NCI-H2107 treated with DMSO at 0.1 percent for 48 hours (cell line): ENCODE results near the gene NSL1.
"Not testable (repeated sequence)": the region's sequence is repeated elsewhere in the genome, so short reads cannot be mapped to it uniquely, and the experiment has no call there.

Experiments used
- DNase-seq: peaks from one replicate; lab custom pipeline; 2025; ENCODE audit not compliant: unreplicated experiment; lab: John Stamatoyannopoulos, UW

Gene NSL1

DNA sequence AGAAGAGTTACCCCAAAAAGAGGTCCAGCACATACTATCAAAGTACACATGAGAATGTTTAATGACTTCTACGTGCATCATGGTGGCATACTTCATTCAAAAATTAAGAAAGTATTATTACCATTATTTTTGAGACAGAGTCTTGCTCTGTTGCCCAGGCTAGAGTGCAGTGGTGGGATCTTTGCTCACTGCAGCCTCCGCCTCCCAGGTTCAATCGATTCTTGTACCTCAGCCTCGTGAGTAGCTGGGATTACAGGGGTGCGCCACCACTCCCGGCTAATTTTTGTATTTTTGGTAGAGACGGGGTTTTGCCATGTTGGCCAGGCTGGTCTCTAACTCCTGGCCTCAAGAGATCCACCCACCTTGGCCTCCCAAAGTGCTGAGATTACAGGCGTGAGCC, 79.6 kb downstream of the NSL1 start:
- not testable (repeated sequence) for DNase-seq

DNA sequence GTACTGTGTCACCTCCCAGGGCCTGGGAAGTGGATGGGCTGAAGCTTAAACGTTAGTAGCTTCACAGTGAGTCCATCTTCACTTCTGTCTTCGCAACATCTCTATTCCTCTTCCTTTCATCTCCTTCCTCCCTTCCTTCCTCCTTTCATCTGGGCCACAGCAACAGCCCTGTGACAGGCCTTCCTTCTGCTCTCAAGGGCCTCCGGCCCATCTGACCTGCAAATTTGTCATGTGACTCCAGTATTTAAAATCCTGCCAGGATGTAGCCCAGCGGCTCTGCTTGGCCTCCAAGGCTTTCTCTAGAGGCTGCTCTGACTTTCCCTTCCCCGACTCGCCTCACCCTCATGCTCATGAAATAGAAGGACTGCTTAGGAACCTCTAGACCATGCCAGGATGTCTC, 81.0 kb downstream of the NSL1 start:
- no peak for DNase-seq

- DNase-seq = no peak
Measured at GRCh38 chr1:212703991-212704564, 87.5 kb downstream of the NSL1 start.

DNA sequence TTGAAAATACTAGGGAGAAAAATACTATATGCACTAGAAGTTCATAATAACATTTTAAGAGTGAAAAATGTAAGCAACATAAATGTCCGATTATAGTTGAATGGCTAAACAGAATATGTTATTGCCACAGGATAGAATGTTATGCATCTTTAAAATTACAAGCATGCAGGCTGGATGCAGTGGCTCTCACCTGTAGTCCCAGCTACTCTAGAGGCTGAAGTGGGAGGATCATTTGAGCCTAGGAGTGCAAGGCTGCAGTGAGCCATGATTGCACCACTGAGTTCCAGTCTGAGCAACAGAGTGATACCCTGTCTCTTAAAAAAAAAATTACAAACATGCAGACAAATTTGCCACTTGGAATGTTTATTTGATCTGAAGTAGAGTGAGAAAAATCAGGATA, 88.9 kb downstream of the NSL1 start:
- DNase-seq = no peak

DNA sequence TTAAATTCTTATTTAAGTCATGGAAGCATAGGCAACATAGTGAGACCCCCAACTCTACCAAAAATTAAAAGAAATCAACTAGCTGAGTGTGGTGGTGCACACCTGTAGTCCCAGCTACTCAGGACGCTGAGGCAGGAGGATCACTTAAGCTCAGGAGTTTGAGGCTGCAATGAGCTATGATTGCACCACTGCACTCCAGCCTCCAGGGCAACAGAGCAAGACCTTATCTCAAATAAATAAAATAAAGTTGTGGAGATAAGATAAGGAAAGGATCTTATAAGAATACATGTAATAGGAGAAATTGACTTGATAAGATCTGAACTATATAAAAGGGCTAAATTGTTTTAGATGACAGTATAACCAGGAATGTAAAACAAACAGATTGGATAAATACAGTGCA, 89.7 kb downstream of the NSL1 start:
- DNase-seq = no peak

- no peak for DNase-seq
Measured at GRCh38 chr1:212700892-212701819, 90.4 kb downstream of the NSL1 start.

DNA sequence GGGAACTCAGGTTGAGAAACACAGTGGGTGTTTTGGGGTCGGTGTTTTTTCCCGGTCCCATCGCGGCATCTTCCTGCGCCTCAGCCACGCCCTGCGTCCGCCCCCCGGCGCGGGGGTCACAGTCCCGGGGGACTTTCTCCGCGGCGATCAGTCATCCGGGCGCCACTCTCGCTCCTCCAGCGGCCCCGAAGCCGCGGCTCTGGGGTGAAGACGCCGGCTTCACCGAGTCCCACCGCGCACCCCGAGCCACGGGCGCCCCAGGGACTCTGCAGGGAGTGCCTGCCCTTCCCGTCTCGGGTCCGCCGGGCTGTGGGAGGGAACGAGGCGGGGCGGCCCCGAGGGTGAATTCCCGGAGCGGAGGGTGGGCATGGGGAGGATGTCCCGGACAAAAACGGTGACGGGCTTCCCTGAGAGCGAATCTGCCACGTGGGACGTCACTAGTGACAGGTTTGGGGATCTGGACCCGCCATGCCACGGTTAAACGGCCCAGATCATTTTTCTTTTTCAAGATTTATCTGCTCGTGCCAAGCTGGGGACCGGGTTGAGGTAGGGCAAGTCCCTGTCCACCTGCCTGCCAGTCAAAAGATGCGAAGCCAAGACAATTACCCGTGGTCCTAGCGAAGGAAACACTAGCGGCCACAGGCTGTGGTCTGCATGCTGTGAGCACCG, 91.2 kb downstream of the NSL1 start:
- no peak for DNase-seq

- DNase-seq = no peak
Measured at GRCh38 chr1:212699625-212700222, 91.9 kb downstream of the NSL1 start, which contains the start of gene BATF3. Gene BATF3, minus strand, starts transcription at chr1:212699840. Its CDS starts 78 bp downstream, at chr1:212699762.

DNA sequence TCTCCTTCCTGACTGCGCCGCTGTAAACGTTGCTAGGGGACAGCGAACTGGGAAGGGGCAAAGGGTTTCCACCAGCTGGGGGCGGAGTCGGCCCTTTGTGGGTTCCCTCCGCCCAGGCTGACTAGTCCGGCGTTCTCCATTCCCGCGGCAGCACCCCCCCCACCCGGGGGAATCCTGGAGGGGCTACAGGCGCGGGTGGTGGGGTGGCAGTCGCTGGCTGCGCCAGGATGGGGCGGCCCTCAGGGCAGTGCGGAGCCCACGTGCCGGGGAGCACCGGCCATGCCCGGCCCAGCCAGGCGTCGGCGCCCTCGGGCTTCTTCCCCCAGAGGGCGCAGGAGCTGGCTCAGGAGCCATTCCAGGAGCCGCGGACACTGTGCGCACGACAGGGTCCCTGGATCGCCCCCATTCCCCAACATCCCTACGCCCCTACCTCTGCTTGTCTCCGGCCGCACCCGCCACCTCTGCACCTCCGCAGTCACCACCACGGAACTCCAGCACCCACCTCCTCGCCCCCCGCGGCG, 92.4 kb downstream of the NSL1 start:
- peak; percentile 25 for DNase-seq

DNA sequence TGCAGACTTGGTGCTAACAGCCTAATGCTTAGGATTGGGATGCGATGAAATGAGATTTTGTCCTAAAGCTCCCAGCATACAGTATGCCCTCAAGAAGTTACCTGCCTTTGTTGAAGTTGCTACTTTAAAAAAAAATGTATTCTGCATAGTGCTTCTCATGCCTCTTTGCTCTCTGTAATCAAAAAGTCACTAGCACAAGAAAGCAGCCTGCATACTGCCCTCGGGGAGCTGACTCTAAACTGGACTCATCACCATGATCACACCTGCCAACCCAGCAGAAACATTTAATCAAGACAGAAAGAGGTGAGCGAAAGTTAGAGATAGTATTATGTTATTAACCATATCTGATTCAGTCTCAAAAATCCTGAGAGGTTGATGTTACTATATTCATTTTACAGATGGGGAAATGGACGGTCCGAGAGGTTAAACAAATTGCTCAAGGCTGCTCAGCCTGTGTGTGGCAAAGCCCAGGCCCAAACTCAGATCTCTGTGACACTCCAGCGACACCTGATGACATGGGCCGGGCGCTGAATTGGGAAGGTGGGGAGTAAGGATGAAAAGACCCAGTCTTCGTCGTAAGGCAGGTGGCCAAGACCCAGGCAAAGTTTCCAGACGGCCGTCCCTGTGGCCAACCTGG, 93.0 kb downstream of the NSL1 start:
- DNase-seq = no peak

- no peak for DNase-seq
Measured at GRCh38 chr1:212696721-212697331, 94.8 kb downstream of the NSL1 start.

DNA sequence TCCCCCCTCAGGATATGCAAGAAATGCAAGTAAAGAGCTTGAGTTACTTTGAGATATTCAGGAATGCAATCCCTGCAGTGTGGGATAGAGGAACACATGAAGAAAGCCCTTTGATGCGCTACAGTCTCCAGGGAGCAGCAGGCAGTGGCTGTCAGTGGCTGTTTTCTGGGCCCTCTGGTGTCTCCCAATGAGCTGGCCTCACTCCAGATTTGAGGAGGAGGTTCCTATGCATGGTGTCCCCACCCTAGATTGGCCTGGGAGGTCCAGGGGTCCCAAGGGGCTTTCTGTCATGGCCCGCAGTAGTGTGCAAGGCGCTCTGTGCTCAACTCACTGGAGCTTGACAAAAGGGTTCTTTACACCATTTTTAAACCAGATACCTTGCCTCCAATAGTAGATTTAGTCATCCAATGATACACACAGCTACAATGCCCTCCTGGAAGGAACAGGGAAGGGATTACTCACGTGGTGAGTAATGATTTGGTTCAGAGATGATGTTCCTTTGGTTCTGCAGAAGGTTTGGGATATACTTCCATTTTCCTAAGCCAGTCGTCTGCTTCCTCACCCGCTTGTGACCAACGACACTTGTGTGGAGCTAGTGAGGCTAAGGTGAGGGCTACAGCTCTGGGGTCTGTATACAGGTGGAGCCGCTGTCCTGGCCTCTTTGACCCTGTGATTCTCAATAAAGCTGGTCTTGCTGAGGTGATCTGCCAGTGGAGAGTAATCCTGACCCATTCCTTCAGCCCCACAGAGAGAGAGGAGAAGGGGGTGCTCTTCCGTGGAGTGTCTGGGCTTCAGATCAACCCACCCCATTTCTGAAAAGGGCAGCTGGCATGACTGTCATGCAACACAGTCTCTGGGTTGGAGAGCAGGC, 98.6 kb downstream of the NSL1 start:
- DNase-seq = no peak

DNA sequence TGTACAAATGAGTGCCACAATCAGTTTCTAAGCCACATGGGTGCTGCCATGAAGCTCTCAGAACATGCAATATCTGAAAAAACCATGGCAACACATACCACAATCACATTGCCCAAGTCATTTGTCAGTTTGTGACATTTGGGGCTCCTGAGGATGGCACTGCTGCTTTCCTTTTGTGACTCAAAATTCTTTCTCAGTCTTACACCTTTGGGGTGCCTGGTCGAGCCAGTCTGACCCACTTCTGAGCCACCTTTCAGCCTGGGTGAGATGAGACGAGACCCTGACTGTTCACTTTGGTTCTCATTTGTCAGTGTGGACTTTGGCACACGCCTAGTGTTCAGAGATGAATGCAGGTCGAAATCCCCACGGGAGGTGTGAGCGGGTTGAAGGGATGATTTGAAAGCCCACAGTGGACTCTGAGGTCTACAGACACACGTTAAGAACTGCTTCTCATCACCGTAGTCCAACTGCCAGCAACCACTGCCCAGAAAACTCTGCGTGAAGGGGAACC, 100.0 kb downstream of the NSL1 start:
- no peak for DNase-seq

GRCh38 chr1:212690816-212691403, 100.7 kb downstream of the NSL1 start:
- no peak for DNase-seq

DNA sequence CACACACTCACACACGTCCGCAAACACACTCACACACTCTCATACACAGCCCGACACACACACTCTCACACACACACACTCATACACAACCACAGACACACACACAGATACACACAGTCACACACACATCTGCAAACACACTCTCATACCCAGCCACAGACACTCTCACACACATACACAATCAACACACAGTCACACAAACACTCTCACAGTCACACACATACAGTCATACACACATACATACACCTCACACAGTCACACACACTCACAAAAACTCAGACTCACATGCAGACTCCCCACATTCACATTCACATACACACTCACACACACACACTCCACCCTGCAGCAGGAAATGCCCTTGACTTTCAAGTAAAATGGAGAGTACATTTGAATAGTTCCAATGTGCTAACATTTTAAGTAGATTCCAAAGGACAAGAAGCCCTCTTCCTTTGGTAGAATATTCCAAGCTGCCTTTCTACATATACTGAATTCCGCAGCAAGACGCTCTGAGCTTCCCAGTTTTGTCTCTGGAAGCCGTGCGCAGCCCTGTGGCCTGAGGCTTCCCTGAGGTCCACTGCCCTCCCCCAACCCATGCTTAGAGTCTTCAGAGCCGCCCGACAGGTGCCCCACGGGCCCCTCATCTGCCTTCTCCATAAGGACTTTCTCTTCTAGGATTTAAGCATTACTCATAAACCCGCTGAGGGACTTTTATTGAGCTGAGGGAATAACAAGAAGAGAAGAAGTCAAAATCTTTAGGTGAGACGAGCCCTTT, 101.6 kb downstream of the NSL1 start:
- DNase-seq = no peak

- DNase-seq = no peak
Measured at GRCh38 chr1:212689196-212689725, 102.3 kb downstream of the NSL1 start.

DNA sequence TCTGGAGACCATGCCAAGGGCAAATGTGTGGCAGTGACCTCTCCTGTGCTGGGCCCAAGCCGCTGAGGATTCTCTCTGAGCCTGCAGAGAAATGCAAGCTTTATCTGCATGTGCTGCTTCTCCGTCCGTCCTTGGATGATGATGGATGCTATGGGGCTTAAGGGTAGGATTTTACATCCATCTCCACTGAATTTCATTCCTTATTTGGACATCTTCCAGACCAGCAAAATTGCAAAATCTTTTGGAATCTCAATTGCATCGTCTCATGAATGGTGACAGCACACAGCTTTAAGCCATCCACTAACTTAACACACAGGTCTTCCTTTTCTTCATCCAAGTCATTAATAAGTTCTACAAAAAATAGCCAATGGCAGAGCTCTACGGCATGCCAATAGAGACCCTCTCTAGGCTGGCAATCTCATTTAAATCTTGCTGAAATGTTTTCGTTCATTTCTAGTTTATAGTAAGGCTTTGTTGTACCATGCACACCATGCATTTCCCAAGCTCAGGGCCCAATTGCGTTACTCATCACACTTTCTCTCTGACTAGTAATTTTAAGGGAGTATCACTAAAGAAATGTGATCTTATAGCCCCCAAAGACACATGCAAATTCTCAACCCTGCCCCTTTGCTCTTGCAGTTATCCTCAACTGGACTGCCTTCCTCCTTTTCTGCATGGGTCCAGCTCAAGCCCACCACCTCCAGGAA, 103.1 kb downstream of the NSL1 start:
- DNase-seq = no peak
